Breast epithelium (tissue), 4 donors: Measurements from ENCODE around the gene NFAT5. TPM values are rescaled to one million over a fixed set of nuclear protein-coding genes. Genes with fewer than 3 reads are reported as not detected.
"Not testable (repeated sequence)": the region's sequence is repeated elsewhere in the genome, so short reads cannot be mapped to it uniquely, and the experiment has no call there.

Experiments
- DNase-seq, 2 donors: peaks; one replicate each; pipeline ENCODE4 v3.0.0-alpha.2; 2019; ENCODE audit warnings: low spot score in 2 of 2
- H3K27ac ChIP-seq, 2 donors: fragments of 200-600 bp; sonication (generic) in 1 of 2; one replicate each; pipeline ENCODE4 v1.5.1; 2016 to 2019; ENCODE audit warnings: mild to moderate bottlenecking in 1 of 2
- H3K27me3 ChIP-seq, 2 donors: fragments of 200-600 bp; sonication (generic) in 1 of 2; one replicate each; pipeline versions ENCODE4 v1.5.1 to v1.6.0; 2017 to 2019; ENCODE audit warnings: control low read depth in 1 of 2, mild to moderate bottlenecking in 1 of 2
- H3K36me3 ChIP-seq: fragments of 200-600 bp; one replicate; pipeline ENCODE4 v1.5.1; 2019
- H3K4me1 ChIP-seq, 2 donors: fragments of 200-600 bp; sonication (generic); one replicate each; pipeline ENCODE4 v1.5.1; 2016 to 2019; ENCODE audit warnings: control low read depth in 1 of 2
- H3K4me3 ChIP-seq, 3 donors: fragments of 200-600 bp; sonication (generic); 1 replicate in 2 of 3; 2 replicates in 1 of 3; pipeline ENCODE4 v1.5.1; 2016 to 2019; ENCODE audit warnings: mild to moderate bottlenecking in 3 of 3, moderate library complexity in 2 of 3
- H3K9me3 ChIP-seq, 2 donors: fragments of 200-600 bp; sonication (generic) in 1 of 2; one replicate each; pipeline ENCODE4 v1.5.1; 2016 to 2019; ENCODE audit warnings: control low read depth in 1 of 2
- CTCF ChIP-seq, 3 donors: fragments of 450-650 bp; IDR thresholded peaks; one replicate each; pipeline ENCODE4 v1.5.1; 2016 to 2017; ENCODE audit warnings: antibody characterized with exemption in 3 of 3, mild to moderate bottlenecking in 3 of 3, moderate library complexity in 3 of 3
- POLR2A ChIP-seq: fragments of 450-650 bp; IDR thresholded peaks from one replicate; pipeline ENCODE4 v1.6.1; 2016; ENCODE audit warnings: antibody characterized with exemption, mild to moderate bottlenecking, moderate library complexity
- POLR2AphosphoS5 ChIP-seq, 3 donors: sonication (generic); formaldehyde crosslinking; IDR thresholded peaks; one replicate each; pipeline ENCODE4 v1.6.1; 2017; ENCODE audit warnings: antibody characterized with exemption in 3 of 3
- intact Hi-C: fragments of 100-400 bp; cut with DNase I; formaldehyde crosslinking; loops from one replicate; pipeline ENCODE4 v1.15.1; 2023; ENCODE audit warnings: low total_unique reads
- total RNA-seq, 3 donors: library from RNA; depleted of rRNA; stranded (reverse); fragments of >200 nt; gene quantifications; one replicate each; pipeline ENCODE4 v1.1.0, GENCODE V29; 2016

The NFAT5 gene
- total RNA-seq, 3 donors from 2014 or later, result 57.3 to 88.3 (median 63.3) TPM

GRCh38 chr16:69581297-69581696, 15.5 kb downstream of the NFAT5 start:
- no peaks in the 10 kb centered on the region for H3K9me3 ChIP-seq
- TF ChIP-seq POLR2A, result no peak
- TF ChIP-seq POLR2AphosphoS5 (IDR thresholded peaks at IDR 0.05), result no peak
- no peak for TF ChIP-seq CTCF (IDR thresholded peaks at IDR 0.05)
- no peaks in the 10 kb centered on the region for H3K27me3 ChIP-seq
- no peaks in the 10 kb centered on the region for H3K36me3 ChIP-seq
- DNase-seq, result no peak
- H3K4me1 ChIP-seq, result peaks cover 0 to 3% of the 10 kb centered on the region in 2 donors
- intact Hi-C loops, result no loop called here
- H3K27ac ChIP-seq, result no peak overlapping the region
- H3K4me3 ChIP-seq, result no peak overlapping the region

- H3K27me3 ChIP-seq, H3K4me1 ChIP-seq, intact Hi-C loops: not testable (repeated sequence)
Measured at GRCh38 chr16:69584493-69584892, 18.7 kb downstream of the NFAT5 start.

GRCh38 chr16:69589434-69590269, 23.9 kb downstream of the NFAT5 start:
- intact Hi-C loops, result no loop called here
- H3K27ac ChIP-seq, result no peak overlapping the region
- H3K9me3 ChIP-seq, result no peaks in the 10 kb centered on the region
- H3K27me3 ChIP-seq, result no peaks in the 10 kb centered on the region
- no peaks in the 10 kb centered on the region for H3K36me3 ChIP-seq
- H3K4me3 ChIP-seq, result no peak overlapping the region
- no peak for DNase-seq
- TF ChIP-seq POLR2A, result no peak
- TF ChIP-seq POLR2AphosphoS5 (IDR thresholded peaks at IDR 0.05), result no peak
- TF ChIP-seq CTCF (IDR thresholded peaks at IDR 0.05), result no peak
- peaks cover 0 to 5% of the 10 kb centered on the region in 2 donors for H3K4me1 ChIP-seq

More at GRCh38 chr16:69584493-69584892, 18.7 kb downstream of the NFAT5 start:
- not testable (repeated sequence) for H3K27ac ChIP-seq, DNase-seq, H3K4me3 ChIP-seq, H3K36me3 ChIP-seq, H3K9me3 ChIP-seq

GRCh38 chr16:69590590-69590989, 24.8 kb downstream of the NFAT5 start:
- Histone ChIP-seq H3K36me3 (no peaks in the 10 kb centered on the region), H3K4me3 (no peak overlapping the region), H3K9me3 (no peaks in the 10 kb centered on the region), H3K27ac (no peak overlapping the region), H3K4me1 (peaks cover 0 to 5% of the 10 kb centered on the region in 2 donors), H3K27me3 (no peaks in the 10 kb centered on the region)
- intact Hi-C loops, result no loop called here
- no peak for DNase-seq
- no peak for TF ChIP-seq POLR2A
- no peak for TF ChIP-seq POLR2AphosphoS5 (IDR thresholded peaks at IDR 0.05)
- no peak for TF ChIP-seq CTCF (IDR thresholded peaks at IDR 0.05)

- no peak for DNase-seq
- H3K27ac ChIP-seq, result no peak overlapping the region
- H3K4me3 ChIP-seq, result no peak overlapping the region
- intact Hi-C loops, result no loop called here
- H3K36me3 ChIP-seq, result no peaks in the 10 kb centered on the region
- peaks cover 0 to 5% of the 10 kb centered on the region in 2 donors for H3K4me1 ChIP-seq
- no peaks in the 10 kb centered on the region for H3K9me3 ChIP-seq
- TF ChIP-seq CTCF (IDR thresholded peaks at IDR 0.05), result no peak
- no peak for TF ChIP-seq POLR2A
- no peak for TF ChIP-seq POLR2AphosphoS5 (IDR thresholded peaks at IDR 0.05)
- no peaks in the 10 kb centered on the region for H3K27me3 ChIP-seq
Measured at GRCh38 chr16:69593751-69594255, 28.0 kb downstream of the NFAT5 start.
